Measurements from ENCODE around the gene ESRRB. TPM values are rescaled to one million over a fixed set of nuclear protein-coding genes. Genes with fewer than 3 reads are reported as not detected.
"Not testable (repeated sequence)": the region's sequence is repeated elsewhere in the genome, so short reads cannot be mapped to it uniquely, and the experiment has no call there.

ESRRB gene
- total RNA-seq, 4 donors from 2014 or later, result not detected

DNA sequence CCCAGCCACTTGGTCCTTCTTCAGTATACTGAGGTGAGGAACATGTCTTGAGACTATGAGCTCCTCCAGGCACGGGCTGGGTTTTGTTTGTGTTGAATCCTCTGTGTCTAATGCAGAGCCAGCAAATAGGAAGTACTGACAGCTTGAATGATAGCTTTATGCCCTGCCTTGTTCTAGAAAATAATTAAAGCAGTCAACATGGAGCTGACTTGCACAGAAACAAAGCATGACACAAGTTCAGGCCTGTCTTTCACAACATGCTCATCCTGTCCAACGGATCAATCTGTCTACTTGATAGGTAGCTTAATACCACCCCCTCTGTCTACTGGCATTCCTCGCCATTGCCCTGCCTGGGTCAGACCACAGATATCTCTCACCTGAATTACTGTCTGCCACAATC lies 140.9 kb downstream of the ESRRB start:
- TF ChIP-seq, protein P1, sequence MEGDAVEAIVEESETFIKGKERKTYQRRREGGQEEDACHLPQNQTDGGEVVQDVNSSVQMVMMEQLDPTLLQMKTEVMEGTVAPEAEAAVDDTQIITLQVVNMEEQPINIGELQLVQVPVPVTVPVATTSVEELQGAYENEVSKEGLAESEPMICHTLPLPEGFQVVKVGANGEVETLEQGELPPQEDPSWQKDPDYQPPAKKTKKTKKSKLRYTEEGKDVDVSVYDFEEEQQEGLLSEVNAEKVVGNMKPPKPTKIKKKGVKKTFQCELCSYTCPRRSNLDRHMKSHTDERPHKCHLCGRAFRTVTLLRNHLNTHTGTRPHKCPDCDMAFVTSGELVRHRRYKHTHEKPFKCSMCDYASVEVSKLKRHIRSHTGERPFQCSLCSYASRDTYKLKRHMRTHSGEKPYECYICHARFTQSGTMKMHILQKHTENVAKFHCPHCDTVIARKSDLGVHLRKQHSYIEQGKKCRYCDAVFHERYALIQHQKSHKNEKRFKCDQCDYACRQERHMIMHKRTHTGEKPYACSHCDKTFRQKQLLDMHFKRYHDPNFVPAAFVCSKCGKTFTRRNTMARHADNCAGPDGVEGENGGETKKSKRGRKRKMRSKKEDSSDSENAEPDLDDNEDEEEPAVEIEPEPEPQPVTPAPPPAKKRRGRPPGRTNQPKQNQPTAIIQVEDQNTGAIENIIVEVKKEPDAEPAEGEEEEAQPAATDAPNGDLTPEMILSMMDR (IDR thresholded peaks at IDR 0.05), result no peak
- ATAC-seq (ENCODE audit: low FRiP score) (no peak), DNase-seq (ENCODE audit: low spot score) (no peak)

DNA sequence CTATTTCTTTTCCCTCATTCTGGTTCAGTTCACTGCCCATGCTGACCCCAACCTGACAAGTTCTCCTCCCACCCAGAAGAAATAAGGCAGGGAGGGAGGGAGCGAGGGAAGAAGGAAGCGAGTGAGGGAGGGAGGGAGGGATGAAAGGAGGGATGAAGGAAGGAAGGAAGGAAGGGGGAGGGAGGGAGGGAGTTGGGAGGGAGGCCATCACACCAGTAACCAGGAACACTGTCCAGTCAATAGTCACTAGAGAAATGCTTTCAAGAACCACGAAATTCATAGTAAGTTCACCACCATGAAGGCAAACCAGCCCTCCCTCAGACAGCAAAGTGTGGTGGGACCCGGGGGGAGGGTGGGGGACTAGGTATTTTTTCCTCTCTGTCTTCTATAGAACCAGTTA lies 142.4 kb downstream of the ESRRB start:
- DNase-seq (ENCODE audit: low spot score) (no peak), ATAC-seq (ENCODE audit: low FRiP score) (no peak)
- TF ChIP-seq, protein P1 (IDR thresholded peaks at IDR 0.05), result no peak

DNA sequence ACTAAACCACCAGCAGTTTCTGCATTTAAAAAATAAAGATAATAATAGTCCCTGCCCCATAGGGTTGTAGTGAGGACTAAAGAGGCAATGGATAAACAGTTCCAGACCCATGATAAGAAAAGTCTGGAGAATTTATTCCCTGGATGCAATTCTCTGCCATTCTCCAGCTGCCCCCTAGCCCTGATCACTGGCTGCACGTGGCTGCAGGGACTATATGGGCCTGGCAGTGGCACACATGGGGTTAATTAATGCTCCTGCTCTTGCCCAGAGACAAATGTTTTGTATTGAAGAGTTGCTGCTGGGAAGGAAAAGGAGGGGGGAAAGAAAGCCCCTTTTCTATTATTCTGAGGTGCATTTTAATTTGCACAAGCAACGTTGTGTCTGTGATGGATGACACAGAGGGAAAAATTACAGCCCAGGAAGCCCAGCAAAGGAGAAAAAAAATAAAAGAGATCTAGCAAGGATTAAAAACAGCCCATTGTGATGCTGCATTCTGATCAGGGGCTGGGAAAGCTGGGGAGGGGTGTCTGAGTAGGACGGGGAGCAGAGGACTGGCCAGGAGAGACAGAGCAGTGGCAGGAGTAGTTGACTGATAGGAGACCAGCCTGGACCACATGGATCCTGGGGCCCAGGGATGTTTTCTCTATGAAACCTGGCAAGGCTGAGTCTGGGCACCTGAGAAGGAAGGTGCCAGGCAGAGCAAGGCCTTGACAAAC lies 149.3 kb downstream of the ESRRB start:
- no peak for DNase-seq (ENCODE audit: low spot score)
- TF ChIP-seq, protein P1 (IDR thresholded peaks at IDR 0.05), result no peak
- no peak for ATAC-seq (ENCODE audit: low FRiP score)

DNA sequence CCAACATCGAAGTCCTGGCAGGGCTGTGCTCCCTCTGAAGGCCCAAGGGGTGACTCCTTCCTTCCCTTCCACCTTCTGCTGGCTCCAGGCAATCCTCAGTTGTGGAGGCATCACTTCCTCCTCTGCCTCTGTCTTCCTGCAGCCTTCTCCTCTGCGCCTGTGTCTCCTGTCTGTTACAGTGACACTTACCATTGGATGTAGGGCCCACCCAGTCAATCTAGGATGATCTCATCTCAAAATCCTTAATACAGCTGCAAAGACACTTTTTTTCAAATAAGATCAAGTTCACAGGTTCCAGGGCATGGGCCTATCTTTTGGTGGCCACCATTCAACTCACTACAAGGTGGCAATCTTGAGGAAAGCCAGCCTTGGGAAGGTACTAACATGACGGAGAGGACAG lies 155.1 kb downstream of the ESRRB start:
- TF ChIP-seq, protein P1 (IDR thresholded peaks at IDR 0.05), result no peak
- DNase-seq (ENCODE audit: low spot score) (no peak), ATAC-seq (ENCODE audit: low FRiP score) (no peak)

DNA sequence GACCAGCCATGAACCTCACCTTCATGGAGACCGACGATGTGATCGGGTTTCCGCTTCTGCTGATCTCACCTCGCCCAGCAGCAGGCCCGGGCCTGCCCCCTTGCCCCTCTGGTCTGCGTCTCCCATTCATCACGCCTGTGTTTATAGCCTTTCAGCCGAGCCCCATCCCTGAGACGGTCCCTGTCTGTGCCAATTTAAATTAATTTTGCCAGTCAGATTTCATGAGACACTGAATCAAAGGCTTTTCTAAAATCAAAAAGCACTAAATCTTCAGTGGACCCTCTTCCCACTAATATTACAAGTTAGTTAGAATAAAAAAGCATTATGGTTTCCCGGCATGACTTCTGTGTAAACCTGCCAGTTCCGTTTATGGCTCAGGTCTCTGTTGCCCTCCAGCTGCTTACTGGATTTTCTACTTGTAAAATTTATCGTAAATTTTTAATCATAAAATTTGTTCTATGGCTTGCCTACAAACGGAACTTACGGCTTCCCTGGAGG lies 155.9 kb downstream of the ESRRB start:
- TF ChIP-seq, protein P1 (IDR thresholded peaks at IDR 0.05), result no peak
- no peak for DNase-seq (ENCODE audit: low spot score)
- no peak for ATAC-seq (ENCODE audit: low FRiP score)

- DNase-seq (ENCODE audit: low spot score); ATAC-seq (ENCODE audit: low FRiP score): not testable (repeated sequence)
Observed at GRCh38 chr14:76536636-76537035, 160.7 kb downstream of the ESRRB start.

- no peak for ATAC-seq (ENCODE audit: low FRiP score)
- TF ChIP-seq, protein P1 (IDR thresholded peaks at IDR 0.05), result no peak
- no peak for DNase-seq (ENCODE audit: low spot score)
Observed at GRCh38 chr14:76537906-76538647, 162.1 kb downstream of the ESRRB start.

All from omental fat pad (tissue), 4 donors.